HG02973 (cell line): ENCODE data around the gene MTMR4.
A peak's percentile ranks its signal among the peaks of the same experiment; 100 is the strongest.
"Not testable (repeated sequence)": the region's sequence is repeated elsewhere in the genome, so short reads cannot be mapped to it uniquely, and the experiment has no call there.

Source experiments
- ATAC-seq: cut with Tn5 transposase; IDR thresholded peaks from one replicate; pipeline ENCODE4 v1.9.1; 2021; ENCODE audit warnings: moderate library complexity; ENCODE audit not compliant: unreplicated experiment

Gene MTMR4

GRCh38 chr17:58527306-58527705, 12.9 kb upstream of the MTMR4 start:
- no peak for ATAC-seq

- ATAC-seq: no peak
Measured at GRCh38 chr17:58525239-58525638, 10.8 kb upstream of the MTMR4 start.

- ATAC-seq: no peak
Measured at GRCh38 chr17:58521680-58522079, 7.2 kb upstream of the MTMR4 start.

- ATAC-seq: no peak
Measured at GRCh38 chr17:58520843-58521430, 6.5 kb upstream of the MTMR4 start.

GRCh38 chr17:58517928-58518609, 3.6 kb upstream of the MTMR4 start:
- peak; percentile 72 for ATAC-seq

- ATAC-seq: no peak
Measured at GRCh38 chr17:58517378-58517927, 3.0 kb upstream of the MTMR4 start.

GRCh38 chr17:58516644-58517377, 2.4 kb upstream of the MTMR4 start:
- no peak for ATAC-seq

- no peak for ATAC-seq
Measured at GRCh38 chr17:58515286-58515685, 848 bp upstream of the MTMR4 start.

GRCh38 chr17:58514770-58515157, 326 bp upstream of the MTMR4 start:
- ATAC-seq: no peak

GRCh38 chr17:58513267-58513964, 1.0 kb downstream of the MTMR4 start:
- no peak for ATAC-seq

- no peak for ATAC-seq
Measured at GRCh38 chr17:58510075-58510474, 4.4 kb downstream of the MTMR4 start.

GRCh38 chr17:58508341-58509067, 5.9 kb downstream of the MTMR4 start:
- no peak for ATAC-seq

GRCh38 chr17:58507123-58507634, 7.3 kb downstream of the MTMR4 start:
- ATAC-seq: no peak

- no peak for ATAC-seq
Measured at GRCh38 chr17:58506354-58507080, 7.9 kb downstream of the MTMR4 start.

- peak; percentile 73 for ATAC-seq
Measured at GRCh38 chr17:58504826-58505351, 9.5 kb downstream of the MTMR4 start.

GRCh38 chr17:58503866-58504265, 10.6 kb downstream of the MTMR4 start:
- ATAC-seq: no peak

GRCh38 chr17:58503134-58503533, 11.3 kb downstream of the MTMR4 start:
- not testable (repeated sequence) for ATAC-seq

- ATAC-seq: no peak
Measured at GRCh38 chr17:58501451-58501850, 13.0 kb downstream of the MTMR4 start.

- no peak for ATAC-seq
Measured at GRCh38 chr17:58498177-58498828, 16.1 kb downstream of the MTMR4 start.
